A549 (cell line): ENCODE measurements around the gene P4HB.

Source experiments
- CTCF ChIP-seq: fragments of >200 bp; sonication (Bioruptor Twin); formaldehyde crosslinking; IDR thresholded peaks from 3 replicates; pipeline ENCODE4 v1.5.1; 2016
- EP300 ChIP-seq, 2 experiments: fragments of >200 bp; sonication (Bioruptor Twin); formaldehyde crosslinking; IDR thresholded peaks; 2 replicates in 1 of 2; 3 replicates in 1 of 2; pipeline ENCODE4 v1.6.1; 2016 to 2017
- POLR2A ChIP-seq: IDR thresholded peaks from 2 replicates; pipeline ENCODE4 v1.6.1; 2012; ENCODE audit warnings: mild to moderate bottlenecking, low read length
- RNF2 ChIP-seq: fragments of 200-600 bp; sonication (generic); IDR thresholded peaks from 2 replicates; pipeline ENCODE4 v1.6.1; 2016; ENCODE audit warnings: low read depth, mild to moderate bottlenecking, antibody characterized with exemption, moderate library complexity, borderline replicate concordance
- SMC3 ChIP-seq: fragments of >200 bp; sonication (Bioruptor Twin); formaldehyde crosslinking; IDR thresholded peaks from 3 replicates; pipeline ENCODE4 v1.6.1; 2018; ENCODE audit warnings: inconsistent platforms
- TF ChIP-seq, protein P1 (sequence below): IDR thresholded peaks from 2 replicates; pipeline ENCODE4 v1.6.1; 2012

- TF ChIP-seq SMC3 (no peak), CTCF (no peak), POLR2A (no peak), EP300 (IDR thresholded peaks at IDR 0.05) (no peak), RNF2 (no peak)
- TF ChIP-seq, protein P1, sequence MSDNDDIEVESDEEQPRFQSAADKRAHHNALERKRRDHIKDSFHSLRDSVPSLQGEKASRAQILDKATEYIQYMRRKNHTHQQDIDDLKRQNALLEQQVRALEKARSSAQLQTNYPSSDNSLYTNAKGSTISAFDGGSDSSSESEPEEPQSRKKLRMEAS = no peak
Observed at GRCh38 chr17:81852237-81852636, 8.1 kb downstream of the P4HB start.
